Measurements from ENCODE around the gene KBTBD7.

GRCh38 chr13:41154042-41154441 lies 40.3 kb downstream of the KBTBD7 start:
- TF ChIP-seq CTCF (conservative IDR thresholded peaks at IDR 0.05; ENCODE audit: low read depth in 2 of 2) = no peak
- no peak for TF ChIP-seq POLR2AphosphoS5 (IDR thresholded peaks at IDR 0.05; ENCODE audit: low read depth)
- TF ChIP-seq STAT1 (IDR thresholded peaks at IDR 0.05; ENCODE audit: unreplicated experiment) = no peak
- no peak for TF ChIP-seq REST (IDR thresholded peaks at IDR 0.05; ENCODE audit: unreplicated experiment)
- TF ChIP-seq EZH2 (IDR thresholded peaks at IDR 0.05; ENCODE audit: low read depth, unreplicated experiment) = no peak
